T-cell (primary cell): ENCODE data around the gene NELFB. TPM values are rescaled to one million over a fixed set of nuclear protein-coding genes. Genes with fewer than 3 reads are reported as not detected.

Experiments
- ATAC-seq, 4 experiments: fragments of 200-7000 bp in 3 of 4; fragments of 150-1000 bp in 1 of 4; cut with Tn5 transposase; replicated peaks in 1 of 4; 1 replicate in 3 of 4; 2 replicates in 1 of 4; pipeline ENCODE4 v1.10.0; 2021; ENCODE audit warnings: moderate library complexity in 3 of 4, mild to moderate bottlenecking in 2 of 4, moderate number of reproducible peaks in 1 of 4
- CTCF ChIA-PET, 2 donors: fragments of 300-600 bp; sonication (Branson Sonifier 250); formaldehyde crosslinking; loops; one replicate each; lab custom pipeline; 2022; ENCODE audit warnings: antibody characterized with exemption in 2 of 2; lab: Charles Lee
- POLR2A ChIA-PET, 2 donors: fragments of 300-600 bp; sonication (Branson Sonifier 250); formaldehyde crosslinking; loops; one replicate each; lab custom pipeline; 2022; ENCODE audit warnings: antibody characterized with exemption in 2 of 2; lab: Charles Lee
- DNase-seq, 35 experiments: peaks; one replicate each; pipeline versions ENCODE4 v3.0.0 to v3.0.0-alpha.2; 2013 to 2023
- H3K27ac ChIP-seq: one replicate; pipeline ENCODE4 v1.5.1; 2013; ENCODE audit warnings: low read length
- H3K27me3 ChIP-seq, 2 experiments: replicated peaks in 1 of 2; 1 replicate in 1 of 2; 2 replicates in 1 of 2; pipeline versions ENCODE4 v1.6.1 to v1.7.0; 2013; ENCODE audit warnings: low read length in 1 of 2, mixed read lengths in 1 of 2; ENCODE audit not compliant: control insufficient read depth in 2 of 2, insufficient read depth in 2 of 2; ENCODE audit errors: extremely low read depth in 1 of 2
- H3K36me3 ChIP-seq, 2 donors: 1 replicate in 1 of 2; 2 replicates in 1 of 2; pipeline versions ENCODE4 v1.6.1 to v1.7.0; 2013; ENCODE audit warnings: low read length in 1 of 2; ENCODE audit not compliant: control insufficient read depth in 2 of 2, insufficient read depth in 1 of 2; ENCODE audit errors: extremely low read depth in 1 of 2
- H3K4me1 ChIP-seq, 2 experiments: 1 replicate in 1 of 2; 2 replicates in 1 of 2; pipeline versions ENCODE4 v1.6.1 to v1.7.0; 2013; ENCODE audit warnings: low read length in 2 of 2, mixed read lengths in 1 of 2; ENCODE audit not compliant: insufficient read depth in 2 of 2, control insufficient read depth in 1 of 2; ENCODE audit errors: extremely low read depth in 1 of 2
- H3K4me3 ChIP-seq, 2 donors: 1 replicate in 1 of 2; 2 replicates in 1 of 2; pipeline versions ENCODE4 v1.5.1 to v1.7.0; 2013; ENCODE audit warnings: mild to moderate bottlenecking in 2 of 2, low read length in 1 of 2, moderate library complexity in 1 of 2; ENCODE audit not compliant: control insufficient read depth in 1 of 2; ENCODE audit errors: extremely low read depth in 1 of 2
- H3K9me3 ChIP-seq: 2 replicates; pipeline ENCODE4 v1.7.0; 2013
- H3K27ac Mint-ChIP-seq, 2 donors: one replicate each; pipeline ENCODE4 v1.8.0; 2020 to 2021; ENCODE audit warnings: mild to moderate bottlenecking in 2 of 2, mixed read lengths in 2 of 2
- H3K27me3 Mint-ChIP-seq, 2 donors: one replicate each; pipeline ENCODE4 v1.8.0; 2021 to 2022; ENCODE audit warnings: mixed read lengths in 2 of 2
- H3K36me3 Mint-ChIP-seq: one replicate; pipeline ENCODE4 v1.8.0; 2021; ENCODE audit warnings: mixed read lengths
- H3K4me1 Mint-ChIP-seq, 3 donors: one replicate each; pipeline ENCODE4 v1.8.0; 2020 to 2022; ENCODE audit warnings: mixed read lengths in 3 of 3, mild to moderate bottlenecking in 1 of 3
- H3K4me3 Mint-ChIP-seq, 3 donors: one replicate each; pipeline ENCODE4 v1.8.0; 2020 to 2022; ENCODE audit warnings: mild to moderate bottlenecking in 3 of 3, mixed read lengths in 3 of 3, moderate library complexity in 3 of 3
- H3K9me3 Mint-ChIP-seq, 3 donors: one replicate each; pipeline ENCODE4 v1.8.0; 2020 to 2022; ENCODE audit warnings: mixed read lengths in 3 of 3
- WGBS: methylation state at CpG from one replicate; pipeline ENCODE4 v1.1.5; 2013; ENCODE audit warnings: missing lambda C conversion rate; ENCODE audit not compliant: insufficient coverage; 5-methylcytosine and 5-hydroxymethylcytosine counted together
- total RNA-seq, 35 experiments: library from RNA in 6 of 35; stranded (reverse) in 6 of 35; fragments of 120-200 nt in 1 of 35; gene quantifications; one replicate each; pipeline versions ENCODE4 v1.2.1 to v1.2.4 and lab custom pipeline; 2013 to 2026

The NELFB gene
- total RNA-seq, 5 donors from 2014 or later (not counting 1 experiment from before 2014, with no cell fraction given) = 36.1 to 62.2 (median 58.8) TPM

- no peak overlapping the region for H3K4me3 ChIP-seq
- ATAC-seq = no peak
- peaks cover 0 to 9% of the 10 kb centered on the region in 2 donors for H3K27me3 Mint-ChIP-seq
- H3K36me3 ChIP-seq = no peaks in the 10 kb centered on the region
- no peaks in the 10 kb centered on the region for H3K9me3 ChIP-seq
- peak in 1 of 35 experiments; percentile 3 for DNase-seq
- H3K4me3 Mint-ChIP-seq = no peak overlapping the region
- H3K27ac Mint-ChIP-seq = no peak overlapping the region
- H3K36me3 Mint-ChIP-seq = no peaks in the 10 kb centered on the region
- H3K4me1 ChIP-seq = peaks cover 0 to 23% of the 10 kb centered on the region in 2 experiments
- no peaks in the 10 kb centered on the region for H3K9me3 Mint-ChIP-seq
- POLR2A ChIA-PET = no interaction called here
- H3K4me1 Mint-ChIP-seq = no peaks in the 10 kb centered on the region
- CTCF ChIA-PET = no interaction called here
- no peak overlapping the region for H3K27ac ChIP-seq
- peaks cover 0 to 48% of the 10 kb centered on the region in 2 experiments for H3K27me3 ChIP-seq
- 94% methylated on average over 15 of the region's 24 CpGs for WGBS
These were observed 58.9 kb downstream of the NELFB start for GRCh38 chr9:137313956-137314560.

- H3K36me3 ChIP-seq = no peaks in the 10 kb centered on the region
- H3K4me3 ChIP-seq = no peak overlapping the region
- peaks cover 0 to 25% of the 10 kb centered on the region in 2 experiments for H3K4me1 ChIP-seq
- Mint-ChIP-seq H3K27me3 (peaks cover 0 to 11% of the 10 kb centered on the region in 2 donors), H3K4me3 (no peak overlapping the region), H3K36me3 (no peaks in the 10 kb centered on the region), H3K9me3 (no peaks in the 10 kb centered on the region), H3K27ac (no peak overlapping the region), H3K4me1 (peaks cover 0 to 2% (median 0%) of the 10 kb centered on the region in 3 donors)
- DNase-seq (peak in 1 of 35 experiments; percentile 4), ATAC-seq (no peak)
- peaks cover 0 to 49% of the 10 kb centered on the region in 2 experiments for H3K27me3 ChIP-seq
- H3K9me3 ChIP-seq = no peaks in the 10 kb centered on the region
- 85% methylated on average over 25 of the region's 42 CpGs for WGBS
- CTCF ChIA-PET = no interaction called here
- no peak overlapping the region for H3K27ac ChIP-seq
- POLR2A ChIA-PET = no interaction called here
These were observed 59.7 kb downstream of the NELFB start for GRCh38 chr9:137314561-137315560.

GRCh38 chr9:137315581-137316011 lies 60.5 kb downstream of the NELFB start:
- H3K27ac Mint-ChIP-seq = no peak overlapping the region
- ATAC-seq (no peak), DNase-seq (peak in 1 of 35 experiments; percentile 4)
- Histone ChIP-seq H3K4me1 (peaks cover 0 to 32% of the 10 kb centered on the region in 2 experiments), H3K4me3 (no peak overlapping the region), H3K27me3 (peaks cover 0 to 56% of the 10 kb centered on the region in 2 experiments), H3K36me3 (no peaks in the 10 kb centered on the region), H3K9me3 (no peaks in the 10 kb centered on the region), H3K27ac (no peak overlapping the region)
- no peaks in the 10 kb centered on the region for H3K9me3 Mint-ChIP-seq
- no peak overlapping the region for H3K4me3 Mint-ChIP-seq
- ChIA-PET POLR2A (no interaction called here), CTCF (no interaction called here)
- no peaks in the 10 kb centered on the region for H3K36me3 Mint-ChIP-seq
- peaks cover 0 to 11% of the 10 kb centered on the region in 2 donors for H3K27me3 Mint-ChIP-seq
- H3K4me1 Mint-ChIP-seq = peaks cover 0 to 5% (median 4%) of the 10 kb centered on the region in 3 donors
- WGBS = 77% methylated on average over 7 of the region's 18 CpGs

- POLR2A ChIA-PET = interaction anchor here in 1 of 2 donors (0.6 kb wide), 1 partner anchor 107 kb away, joined by 3 read pairs; no protein-coding TSS in a partner anchor
- H3K27me3 ChIP-seq = peaks cover 0 to 64% of the 10 kb centered on the region in 2 experiments
- H3K27ac ChIP-seq = no peak overlapping the region
- Mint-ChIP-seq H3K4me1 (peaks cover 0 to 7% (median 6%) of the 10 kb centered on the region in 3 donors), H3K27me3 (peaks cover 0 to 11% of the 10 kb centered on the region in 2 donors), H3K27ac (no peak overlapping the region), H3K36me3 (no peaks in the 10 kb centered on the region), H3K9me3 (no peaks in the 10 kb centered on the region), H3K4me3 (peak overlapping the region in 1 of 3 donors; percentile 20)
- H3K36me3 ChIP-seq = no peaks in the 10 kb centered on the region
- H3K9me3 ChIP-seq = no peaks in the 10 kb centered on the region
- peaks cover 0 to 34% of the 10 kb centered on the region in 2 experiments for H3K4me1 ChIP-seq
- ATAC-seq (peak in 3 of 4 experiments; percentile 3 to 56 (median 17)), DNase-seq (peak in 1 of 35 experiments; percentile 3)
- CTCF ChIA-PET = no interaction called here
- H3K4me3 ChIP-seq = peak overlapping the region in 1 of 2 donors; percentile 15
- WGBS = 6% methylated on average over 63 of the region's 83 CpGs
These were observed 61.2 kb downstream of the NELFB start for GRCh38 chr9:137316012-137316981.

- H3K27ac ChIP-seq = no peak overlapping the region
- Mint-ChIP-seq H3K9me3 (no peaks in the 10 kb centered on the region), H3K4me1 (peaks cover 0 to 12% (median 6%) of the 10 kb centered on the region in 3 donors), H3K4me3 (peak overlapping the region in 1 of 3 donors; percentile 20), H3K27ac (no peak overlapping the region), H3K27me3 (peaks cover 0 to 14% of the 10 kb centered on the region in 2 donors), H3K36me3 (no peaks in the 10 kb centered on the region)
- DNase-seq (peak in 1 of 35 experiments; percentile 3), ATAC-seq (no peak)
- ChIA-PET POLR2A (interaction anchor here in 1 of 2 donors (0.6 kb wide), 1 partner anchor 108 kb away, joined by 3 read pairs; no protein-coding TSS in a partner anchor), CTCF (no interaction called here)
- H3K4me1 ChIP-seq = peaks cover 0 to 30% of the 10 kb centered on the region in 2 experiments
- no peak overlapping the region for H3K4me3 ChIP-seq
- peaks cover 0 to 67% of the 10 kb centered on the region in 2 experiments for H3K27me3 ChIP-seq
- 90% methylated on average over 19 of the region's 19 CpGs for WGBS
- no peaks in the 10 kb centered on the region for H3K36me3 ChIP-seq
- H3K9me3 ChIP-seq = no peaks in the 10 kb centered on the region
These were observed 62.0 kb downstream of the NELFB start for GRCh38 chr9:137317021-137317717.
